Fibroblast of lung (primary cell): ENCODE results near the gene EDC3.

Source experiments
- CTCF ChIP-seq, 2 donors: IDR thresholded peaks in 1 of 2; conservative IDR thresholded peaks in 1 of 2; 1 replicate in 1 of 2; 2 replicates in 1 of 2; pipeline ENCODE4 v1.5.1; 2011 to 2012; ENCODE audit warnings: low read length in 2 of 2, control low read depth in 1 of 2, inconsistent platforms in 1 of 2, low read depth in 1 of 2, mild to moderate bottlenecking in 1 of 2
- EZH2 ChIP-seq: IDR thresholded peaks from 2 replicates; pipeline ENCODE4 v1.5.1; 2012; ENCODE audit warnings: low read length, control low read depth, mild to moderate bottlenecking; ENCODE audit errors: missing control alignments

- TF ChIP-seq CTCF (conservative IDR thresholded peaks at IDR 0.05 in 1 of 2, IDR thresholded peaks at IDR 0.05 in 1 of 2; ENCODE audit: low read depth in 1 of 2, low read length in 2 of 2) (no peak), EZH2 (no peak)
Measured at GRCh38 chr15:74613089-74613952, 82.5 kb downstream of the EDC3 start.
